Tibial nerve (tissue), 4 donors: ENCODE data around the gene E2F7.

Experiments used
- EP300 ChIP-seq, 2 donors: sonication (generic); formaldehyde crosslinking; IDR thresholded peaks; one replicate each; pipeline ENCODE4 v1.6.1; 2017; ENCODE audit warnings: antibody characterized with exemption in 2 of 2, mild to moderate bottlenecking in 1 of 2
- POLR2A ChIP-seq, 2 donors: fragments of 450-650 bp; IDR thresholded peaks; one replicate each; pipeline ENCODE4 v1.6.1; 2017; ENCODE audit warnings: antibody characterized with exemption in 2 of 2, mild to moderate bottlenecking in 2 of 2, moderate library complexity in 2 of 2
- TF ChIP-seq, protein P1 (sequence below), 5 experiments: fragments of 200-600 bp in 3 of 5; fragments of 450-650 bp in 2 of 5; sonication (generic) in 3 of 5; IDR thresholded peaks; one replicate each; pipeline ENCODE4 v1.5.1; 2016 to 2019; ENCODE audit warnings: antibody characterized with exemption in 5 of 5, mild to moderate bottlenecking in 3 of 5, moderate library complexity in 2 of 5

DNA sequence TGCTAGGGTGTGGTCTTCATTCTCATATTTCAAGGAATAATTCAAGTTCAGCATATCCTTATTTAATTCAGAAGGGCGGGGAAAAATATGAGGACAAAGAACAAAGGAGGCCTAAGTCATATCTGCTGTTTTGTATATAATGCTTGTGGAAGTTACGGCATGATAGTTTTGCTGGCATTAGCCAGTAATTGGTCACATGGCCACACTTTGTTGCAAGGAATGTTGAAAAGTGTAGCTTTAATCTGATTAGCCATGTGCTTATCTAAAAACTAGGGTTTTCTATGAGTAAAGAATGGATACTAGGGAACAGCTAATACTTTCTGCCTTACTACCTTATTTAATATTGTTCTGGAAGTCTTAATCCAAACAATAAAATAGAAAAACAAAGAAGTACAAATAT lies 34.4 kb upstream of the E2F7 start:
- TF ChIP-seq, protein P1, sequence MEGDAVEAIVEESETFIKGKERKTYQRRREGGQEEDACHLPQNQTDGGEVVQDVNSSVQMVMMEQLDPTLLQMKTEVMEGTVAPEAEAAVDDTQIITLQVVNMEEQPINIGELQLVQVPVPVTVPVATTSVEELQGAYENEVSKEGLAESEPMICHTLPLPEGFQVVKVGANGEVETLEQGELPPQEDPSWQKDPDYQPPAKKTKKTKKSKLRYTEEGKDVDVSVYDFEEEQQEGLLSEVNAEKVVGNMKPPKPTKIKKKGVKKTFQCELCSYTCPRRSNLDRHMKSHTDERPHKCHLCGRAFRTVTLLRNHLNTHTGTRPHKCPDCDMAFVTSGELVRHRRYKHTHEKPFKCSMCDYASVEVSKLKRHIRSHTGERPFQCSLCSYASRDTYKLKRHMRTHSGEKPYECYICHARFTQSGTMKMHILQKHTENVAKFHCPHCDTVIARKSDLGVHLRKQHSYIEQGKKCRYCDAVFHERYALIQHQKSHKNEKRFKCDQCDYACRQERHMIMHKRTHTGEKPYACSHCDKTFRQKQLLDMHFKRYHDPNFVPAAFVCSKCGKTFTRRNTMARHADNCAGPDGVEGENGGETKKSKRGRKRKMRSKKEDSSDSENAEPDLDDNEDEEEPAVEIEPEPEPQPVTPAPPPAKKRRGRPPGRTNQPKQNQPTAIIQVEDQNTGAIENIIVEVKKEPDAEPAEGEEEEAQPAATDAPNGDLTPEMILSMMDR (IDR thresholded peaks at IDR 0.05) = no peak
- TF ChIP-seq POLR2A (IDR thresholded peaks at IDR 0.05) (no peak), EP300 (IDR thresholded peaks at IDR 0.05) (no peak)
